GM18520 (cell line): ENCODE results near the gene TNS1.

Source experiments
- ATAC-seq: cut with Tn5 transposase; IDR thresholded peaks from one replicate; pipeline ENCODE4 v1.9.1; 2021; ENCODE audit not compliant: unreplicated experiment

The TNS1 gene

DNA sequence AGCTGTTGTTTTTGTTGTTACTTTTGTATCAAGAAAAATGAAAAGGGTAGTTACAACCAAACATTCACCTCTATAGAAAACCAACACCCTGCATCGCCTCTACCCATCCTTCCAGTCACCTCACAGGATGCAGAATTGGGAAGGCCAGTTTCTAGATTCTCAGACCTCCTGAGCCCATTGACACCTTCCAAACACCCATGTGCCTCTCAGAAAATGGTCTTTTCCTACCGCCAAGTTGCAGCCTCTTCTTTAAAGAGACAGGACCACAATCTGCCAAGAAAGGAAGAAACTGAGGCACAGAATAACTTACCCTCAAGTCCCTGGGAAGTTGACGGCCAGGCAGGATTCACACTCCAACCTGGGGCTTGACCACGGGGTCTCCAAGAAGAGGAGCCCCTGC, 101.4 kb downstream of the TNS1 start:
- ATAC-seq: no peak

DNA sequence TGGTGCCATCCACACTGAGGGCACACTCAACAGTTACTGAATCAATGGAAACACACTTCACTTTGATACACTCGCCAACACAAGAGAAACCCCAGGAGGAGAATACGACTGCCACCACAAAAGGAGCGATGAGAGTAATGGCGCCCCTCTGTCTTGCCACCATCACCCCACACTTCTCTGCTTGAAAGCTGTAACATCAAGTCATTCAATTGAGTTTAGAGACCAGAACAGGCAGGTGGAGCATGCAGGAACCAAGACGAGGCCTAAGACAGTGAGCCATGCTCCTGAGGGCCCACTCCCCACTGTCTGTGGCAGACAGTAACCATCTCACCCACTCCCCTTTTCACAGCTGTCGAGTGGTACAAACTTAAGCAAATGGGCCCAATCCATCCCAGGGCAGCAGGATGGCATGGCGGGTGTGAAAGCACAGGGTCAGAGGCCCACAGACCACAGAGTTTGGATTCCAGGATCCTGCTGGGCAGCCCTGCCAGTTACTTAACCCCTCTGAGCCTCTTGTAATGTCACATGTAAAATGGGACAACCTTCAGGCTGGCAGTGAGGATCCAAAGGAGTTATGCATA, 101.9 kb downstream of the TNS1 start:
- ATAC-seq: no peak

- ATAC-seq: no peak
Measured at GRCh38 chr2:217900010-217900779, 102.6 kb downstream of the TNS1 start.

DNA sequence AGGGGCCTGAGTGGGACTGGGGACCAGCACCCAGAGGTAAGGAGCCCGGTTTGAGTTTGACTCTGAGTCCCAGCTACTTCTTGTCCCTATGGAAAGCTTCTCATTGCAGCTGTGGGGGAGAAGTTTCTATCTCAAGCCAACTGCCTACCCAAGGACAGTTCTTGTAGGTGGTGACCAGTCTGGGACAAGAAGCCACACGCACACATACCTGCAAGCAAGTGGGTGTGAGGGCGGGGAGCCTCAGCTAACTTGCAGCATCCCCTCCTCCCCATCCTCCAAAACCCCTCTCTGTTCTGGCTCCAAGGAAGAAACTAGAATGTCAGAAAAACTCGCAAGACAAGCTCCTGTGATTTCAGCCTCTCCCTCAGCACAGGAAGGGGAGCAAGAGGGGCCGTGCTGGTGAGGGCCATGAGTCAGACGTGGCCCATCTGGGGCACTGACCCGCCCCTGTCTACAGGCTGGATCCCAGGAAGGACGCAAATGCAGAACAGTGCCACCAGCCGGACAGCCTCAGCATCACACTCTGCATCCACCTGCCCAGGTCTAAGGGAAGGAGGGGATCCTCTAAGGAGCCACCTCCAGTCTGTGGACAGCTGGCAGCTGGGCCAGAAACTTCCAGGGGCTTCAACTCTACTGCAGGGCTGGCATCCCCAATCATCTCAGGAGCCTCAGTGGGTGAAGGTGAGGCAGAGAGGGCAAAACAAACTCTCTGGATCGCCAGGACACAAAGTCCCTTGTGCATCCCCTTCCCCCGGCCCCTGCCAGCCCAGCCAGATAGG, 103.4 kb downstream of the TNS1 start:
- ATAC-seq: peak; percentile 54

GRCh38 chr2:217897816-217898806, 104.7 kb downstream of the TNS1 start:
- no peak for ATAC-seq

GRCh38 chr2:217897091-217897715, 105.6 kb downstream of the TNS1 start:
- no peak for ATAC-seq

GRCh38 chr2:217895070-217895635, 107.6 kb downstream of the TNS1 start:
- no peak for ATAC-seq

DNA sequence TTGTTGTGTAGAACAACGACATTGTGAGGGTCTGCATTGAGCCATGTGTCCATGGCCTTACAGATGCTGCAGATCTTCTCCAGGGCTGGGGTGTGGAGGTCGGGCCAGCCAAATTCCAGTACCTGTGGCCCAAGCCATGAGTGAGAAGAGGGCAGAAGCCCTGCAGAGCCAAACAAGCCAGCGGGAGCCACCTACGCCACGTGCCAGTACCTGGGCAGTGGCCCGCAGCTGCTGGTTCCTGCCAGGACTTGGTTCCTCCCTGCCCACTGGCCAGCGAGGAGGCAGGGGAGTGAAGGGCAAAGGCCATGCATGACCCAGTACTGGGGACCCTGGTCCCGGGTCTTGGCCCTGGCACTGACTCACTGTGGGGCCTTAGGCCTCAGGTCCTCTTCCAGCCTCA, 109.4 kb downstream of the TNS1 start:
- ATAC-seq: no peak

DNA sequence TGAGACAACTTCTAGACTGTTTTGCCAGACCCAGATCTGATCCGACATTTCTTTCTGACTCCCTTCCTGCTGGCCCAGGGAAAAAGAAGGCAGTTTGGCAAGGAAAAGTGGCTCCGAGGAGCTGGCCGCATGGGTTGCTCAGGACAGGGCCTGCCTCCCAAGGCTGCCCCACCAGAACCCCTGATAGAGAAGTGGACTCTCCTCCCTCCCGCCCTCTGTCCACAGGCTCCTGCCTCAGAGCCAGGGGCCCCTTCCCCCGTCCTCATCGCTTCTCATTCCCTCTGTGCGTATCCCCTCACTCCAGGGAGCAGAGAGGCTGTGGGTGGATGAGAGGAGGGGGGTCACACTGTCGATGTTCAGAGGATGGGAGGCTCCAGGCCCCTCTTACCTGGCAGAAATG, 110.2 kb downstream of the TNS1 start:
- no peak for ATAC-seq

- ATAC-seq: no peak
Measured at GRCh38 chr2:217890445-217890844, 112.3 kb downstream of the TNS1 start.

GRCh38 chr2:217889656-217890055, 113.1 kb downstream of the TNS1 start:
- ATAC-seq: no peak

- ATAC-seq: no peak
Measured at GRCh38 chr2:217887841-217888701, 114.7 kb downstream of the TNS1 start.

- ATAC-seq: no peak
Measured at GRCh38 chr2:217886720-217887309, 116.0 kb downstream of the TNS1 start.

GRCh38 chr2:217886091-217886490, 116.7 kb downstream of the TNS1 start:
- ATAC-seq: no peak

- no peak for ATAC-seq
Measured at GRCh38 chr2:217884985-217885384, 117.8 kb downstream of the TNS1 start.

DNA sequence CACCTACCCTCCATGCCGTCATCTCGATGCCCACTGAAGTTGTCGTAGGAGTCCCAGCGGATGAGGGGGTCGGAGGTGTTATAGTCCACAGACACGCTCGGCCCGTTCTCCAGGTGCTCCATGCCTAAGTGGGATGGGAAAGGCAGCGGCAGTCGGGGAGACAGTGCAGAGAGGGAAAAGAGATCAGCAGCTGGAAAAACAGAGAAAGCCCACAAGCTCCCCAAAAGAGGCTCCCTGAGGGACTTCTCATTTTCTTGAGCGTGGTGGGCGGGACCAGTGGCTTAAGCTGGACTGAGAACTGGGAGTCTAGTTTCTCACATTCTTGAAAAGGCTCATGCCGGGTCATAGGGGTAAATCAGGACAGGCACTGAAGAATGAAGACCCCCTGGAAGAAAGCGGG, 121.9 kb downstream of the TNS1 start:
- no peak for ATAC-seq

GRCh38 chr2:217880287-217880889, 122.4 kb downstream of the TNS1 start:
- ATAC-seq: no peak

GRCh38 chr2:217878915-217879590, 123.7 kb downstream of the TNS1 start:
- ATAC-seq: no peak
